HepG2 (cell line): ENCODE results near the gene BAG5. TPM values are rescaled to one million over a fixed set of nuclear protein-coding genes. Genes with fewer than 3 reads are reported as not detected.

ENCODE experiments used
- DPF2 ChIP-seq: sonication (generic); formaldehyde crosslinking; IDR thresholded peaks from 2 replicates; pipeline ENCODE4 v1.4.0; 2020; ENCODE audit warnings: mild to moderate bottlenecking, low read depth, missing genetic modification reagents, borderline replicate concordance
- FOXK2 ChIP-seq: fragments of 450-650 bp; IDR thresholded peaks from 2 replicates; pipeline ENCODE4 v1.6.1; 2016
- GABPB1 ChIP-seq: IDR thresholded peaks from 2 replicates; pipeline ENCODE4 v1.6.1; 2016; ENCODE audit warnings: mild to moderate bottlenecking, missing genetic modification reagents, moderate library complexity, missing compliant biosample characterization
- GLI4 ChIP-seq: sonication (generic); formaldehyde crosslinking; IDR thresholded peaks from 2 replicates; pipeline ENCODE4 v1.5.1; 2020; ENCODE audit warnings: missing genetic modification reagents, mild to moderate bottlenecking, moderate library complexity, borderline replicate concordance
- HBP1 ChIP-seq: IDR thresholded peaks from 2 replicates; pipeline ENCODE4 v1.6.1; 2016; ENCODE audit warnings: low read depth, control low read depth
- JUNB ChIP-seq: sonication (generic); formaldehyde crosslinking; IDR thresholded peaks from 2 replicates; pipeline ENCODE4 v1.8.0; 2022; ENCODE audit warnings: missing genetic modification reagents, mild to moderate bottlenecking, borderline replicate concordance
- KDM5A ChIP-seq: fragments of 200-600 bp; sonication (generic); IDR thresholded peaks from 2 replicates; pipeline ENCODE4 v1.7.0; 2018; ENCODE audit warnings: antibody characterized with exemption, mild to moderate bottlenecking, low read length, borderline replicate concordance
- KMT2A ChIP-seq: sonication (generic); formaldehyde crosslinking; IDR thresholded peaks from 2 replicates; pipeline ENCODE4 v1.4.0; 2020; ENCODE audit warnings: missing genetic modification reagents
- MNT ChIP-seq: fragments of 450-650 bp; IDR thresholded peaks from 2 replicates; pipeline ENCODE4 v1.6.1; 2016
- MTF2 ChIP-seq: sonication (generic); formaldehyde crosslinking; IDR thresholded peaks from 2 replicates; pipeline ENCODE4 v1.5.0; 2020; ENCODE audit warnings: missing genetic modification reagents, borderline replicate concordance
- MXD1 ChIP-seq: sonication (generic); formaldehyde crosslinking; IDR thresholded peaks from 2 replicates; pipeline ENCODE4 v1.4.0; 2020; ENCODE audit warnings: mild to moderate bottlenecking, missing genetic modification reagents
- PRDM15 ChIP-seq: sonication (generic); formaldehyde crosslinking; IDR thresholded peaks from 2 replicates; pipeline ENCODE4 v1.4.0; 2020; ENCODE audit warnings: missing genetic modification reagents
- PRPF4 ChIP-seq: fragments of 200-400 bp; formaldehyde crosslinking; IDR thresholded peaks from 2 replicates; pipeline ENCODE4 v1.6.1; 2016; ENCODE audit warnings: low read length, low read depth; ENCODE audit not compliant: poor library complexity, severe bottlenecking
- SAP130 ChIP-seq: IDR thresholded peaks from 2 replicates; pipeline ENCODE4 v1.6.1; 2016; ENCODE audit warnings: low read depth
- SIN3A ChIP-seq: IDR thresholded peaks from 2 replicates; pipeline ENCODE4 v1.6.1; 2011; ENCODE audit warnings: low read depth, mild to moderate bottlenecking, control low read depth, low read length, borderline replicate concordance
- XRCC5 ChIP-seq: fragments of 200-400 bp; formaldehyde crosslinking; optimal IDR thresholded peaks from 2 replicates; pipeline ENCODE3; 2017; ENCODE audit warnings: mild to moderate bottlenecking, low read length
- ZNF235 ChIP-seq: sonication (generic); formaldehyde crosslinking; IDR thresholded peaks from 2 replicates; pipeline ENCODE4 v1.8.1; 2023; ENCODE audit warnings: mild to moderate bottlenecking, missing genetic modification reagents, borderline replicate concordance
- ZNF292 ChIP-seq: sonication (generic); formaldehyde crosslinking; IDR thresholded peaks from 2 replicates; pipeline ENCODE4 v1.8.1; 2022; ENCODE audit warnings: mild to moderate bottlenecking, low read depth, missing genetic modification reagents, borderline replicate concordance
- ZNF558 ChIP-seq: sonication (generic); formaldehyde crosslinking; IDR thresholded peaks from 2 replicates; pipeline ENCODE4 v1.9.0; 2022; ENCODE audit warnings: mild to moderate bottlenecking, missing genetic modification reagents, borderline replicate concordance
- polyA plus RNA-seq, 8 experiments: library from polyadenylated mRNA; depleted of rRNA in 3 of 8; stranded (reverse) in 7 of 8; unstranded in 1 of 8; fragments of >200 nt; fragmentation: Illumina TruSeq in 4 of 8; extraction: Trizol in 4 of 8; gene quantifications; 2 replicates each; pipeline versions ENCODE4 v1.2.1 to v1.2.3, GENCODE V29; 2011 to 2016; ENCODE audit warnings: low read depth in 4 of 8, missing spikeins in 1 of 8, mixed read lengths in 1 of 8; ENCODE audit not compliant: insufficient read depth in 1 of 8
- total RNA-seq, 5 experiments: library from RNA; depleted of rRNA; stranded (reverse); fragments of >200 nt; fragmentation: Illumina TruSeq; extraction: Trizol; gene quantifications; 2 replicates each; pipeline ENCODE4 v1.2.3, GENCODE V29; 2016; ENCODE audit warnings: low read depth in 1 of 5

BAG5 gene
- total and polyA plus RNA-seq, 2 of the 13 experiments (the other 11 are each of a cell fraction or from before 2014, with no cell fraction given): 3.5 to 21.0 TPM

- TF ChIP-seq PRDM15 (CRISPR knock-in tag) (no peak), MNT (peak; percentile 83), GLI4 (CRISPR knock-in tag) (no peak), MXD1 (CRISPR knock-in tag) (peak; percentile 95; the same call in 1 of the 2 replicates), ZNF235 (CRISPR knock-in tag) (no peak), JUNB (0 out of 2 replicates have a peak, but pooled peaks have one; percentile 22), GABPB1 (CRISPR knock-in tag) (peak; percentile 46), DPF2 (CRISPR knock-in tag) (no peak), KDM5A (no peak), KMT2A (CRISPR knock-in tag) (no peak), PRPF4 (no peak), FOXK2 (0 out of 2 replicates have a peak, but pooled peaks have one; percentile 35), HBP1 (CRISPR knock-in tag) (peak; percentile 48; the same call in 1 of the 2 replicates), ZNF558 (CRISPR knock-in tag) (no peak), ZNF292 (CRISPR knock-in tag) (peak; percentile 23; the same call in 1 of the 2 replicates), SAP130 (CRISPR knock-in tag) (peak; percentile 99), XRCC5 (peak; percentile 29), SIN3A (peak; percentile 95), MTF2 (CRISPR knock-in tag) (no peak)
These were observed 44.7 kb upstream of the BAG5 start (continued) for GRCh38 chr14:103606963-103607668.
